ENCODE measurements around the gene COX4I1.
"Not testable (repeated sequence)": the region's sequence is repeated elsewhere in the genome, so short reads cannot be mapped to it uniquely, and the experiment has no call there.

COX4I1 gene

GRCh38 chr16:85837654-85838053 is 38.2 kb downstream of the COX4I1 start:
- not testable (repeated sequence) for H3K9ac ChIP-seq (ENCODE audit: low read depth, low read length); H3K4me2 ChIP-seq (ENCODE audit: low read length); H3K36me3 ChIP-seq (ENCODE audit: insufficient read depth, low read length); H3K4me1 ChIP-seq (ENCODE audit: control insufficient read depth, insufficient read depth, low read length); H3K9me3 ChIP-seq (replicated peaks; ENCODE audit: low read length); H3K4me3 ChIP-seq (ENCODE audit: low read length); H3K27me3 ChIP-seq (ENCODE audit: control insufficient read depth, insufficient read depth, low read length)

GRCh38 chr16:85838381-85838780 is 38.9 kb downstream of the COX4I1 start:
- Histone ChIP-seq H3K9ac (ENCODE audit: low read depth, low read length) (no peak overlapping the region), H3K9me3 (replicated peaks; ENCODE audit: low read length) (no peaks in the 10 kb centered on the region), H3K4me3 (ENCODE audit: low read length) (no peak overlapping the region), H3K27me3 (ENCODE audit: control insufficient read depth, insufficient read depth, low read length) (no peaks in the 10 kb centered on the region), H3K4me2 (ENCODE audit: low read length) (no peak overlapping the region), H3K36me3 (ENCODE audit: insufficient read depth, low read length) (no peaks in the 10 kb centered on the region), H3K4me1 (ENCODE audit: control insufficient read depth, insufficient read depth, low read length) (no peaks in the 10 kb centered on the region)

GRCh38 chr16:85838876-85839585 is 39.5 kb downstream of the COX4I1 start:
- H3K4me3 ChIP-seq (ENCODE audit: low read length), result no peak overlapping the region
- H3K27me3 ChIP-seq (ENCODE audit: control insufficient read depth, insufficient read depth, low read length), result no peaks in the 10 kb centered on the region
- H3K4me1 ChIP-seq (ENCODE audit: control insufficient read depth, insufficient read depth, low read length), result no peaks in the 10 kb centered on the region
- no peaks in the 10 kb centered on the region for H3K36me3 ChIP-seq (ENCODE audit: insufficient read depth, low read length)
- H3K4me2 ChIP-seq (ENCODE audit: low read length), result no peak overlapping the region
- no peak overlapping the region for H3K9ac ChIP-seq (ENCODE audit: low read depth, low read length)
- no peaks in the 10 kb centered on the region for H3K9me3 ChIP-seq (replicated peaks; ENCODE audit: low read length)

GRCh38 chr16:85839681-85840240 is 40.3 kb downstream of the COX4I1 start:
- no peaks in the 10 kb centered on the region for H3K9me3 ChIP-seq (replicated peaks; ENCODE audit: low read length)
- H3K4me2 ChIP-seq (ENCODE audit: low read length), result no peak overlapping the region
- H3K9ac ChIP-seq (ENCODE audit: low read depth, low read length), result no peak overlapping the region
- no peak overlapping the region for H3K4me3 ChIP-seq (ENCODE audit: low read length)
- H3K27me3 ChIP-seq (ENCODE audit: control insufficient read depth, insufficient read depth, low read length), result no peaks in the 10 kb centered on the region
- no peaks in the 10 kb centered on the region for H3K4me1 ChIP-seq (ENCODE audit: control insufficient read depth, insufficient read depth, low read length)
- H3K36me3 ChIP-seq (ENCODE audit: insufficient read depth, low read length), result no peaks in the 10 kb centered on the region

GRCh38 chr16:85840395-85840794 is 40.9 kb downstream of the COX4I1 start:
- Histone ChIP-seq H3K4me1 (ENCODE audit: control insufficient read depth, insufficient read depth, low read length) (no peaks in the 10 kb centered on the region), H3K4me3 (ENCODE audit: low read length) (no peak overlapping the region), H3K9me3 (replicated peaks; ENCODE audit: low read length) (no peaks in the 10 kb centered on the region), H3K36me3 (ENCODE audit: insufficient read depth, low read length) (no peaks in the 10 kb centered on the region), H3K4me2 (ENCODE audit: low read length) (no peak overlapping the region), H3K9ac (ENCODE audit: low read depth, low read length) (no peak overlapping the region), H3K27me3 (ENCODE audit: control insufficient read depth, insufficient read depth, low read length) (no peaks in the 10 kb centered on the region)

- no peak overlapping the region for H3K9ac ChIP-seq (ENCODE audit: low read depth, low read length)
- no peak overlapping the region for H3K4me2 ChIP-seq (ENCODE audit: low read length)
- H3K27me3 ChIP-seq (ENCODE audit: control insufficient read depth, insufficient read depth, low read length), result no peaks in the 10 kb centered on the region
- H3K36me3 ChIP-seq (ENCODE audit: insufficient read depth, low read length), result no peaks in the 10 kb centered on the region
- H3K9me3 ChIP-seq (replicated peaks; ENCODE audit: low read length), result no peaks in the 10 kb centered on the region
- H3K4me1 ChIP-seq (ENCODE audit: control insufficient read depth, insufficient read depth, low read length), result no peaks in the 10 kb centered on the region
- no peak overlapping the region for H3K4me3 ChIP-seq (ENCODE audit: low read length)
Measured at GRCh38 chr16:85840801-85841200, 41.3 kb downstream of the COX4I1 start.

- Histone ChIP-seq H3K4me3 (ENCODE audit: low read length) (no peak overlapping the region), H3K4me1 (ENCODE audit: control insufficient read depth, insufficient read depth, low read length) (no peaks in the 10 kb centered on the region), H3K9me3 (replicated peaks; ENCODE audit: low read length) (no peaks in the 10 kb centered on the region), H3K36me3 (ENCODE audit: insufficient read depth, low read length) (no peaks in the 10 kb centered on the region), H3K27me3 (ENCODE audit: control insufficient read depth, insufficient read depth, low read length) (no peaks in the 10 kb centered on the region), H3K9ac (ENCODE audit: low read depth, low read length) (no peak overlapping the region), H3K4me2 (ENCODE audit: low read length) (no peak overlapping the region)
Measured at GRCh38 chr16:85842435-85842834, 42.9 kb downstream of the COX4I1 start.

GRCh38 chr16:85842848-85843247 is 43.4 kb downstream of the COX4I1 start:
- Histone ChIP-seq H3K27me3 (ENCODE audit: control insufficient read depth, insufficient read depth, low read length) (no peaks in the 10 kb centered on the region), H3K9me3 (replicated peaks; ENCODE audit: low read length) (no peaks in the 10 kb centered on the region), H3K36me3 (ENCODE audit: insufficient read depth, low read length) (no peaks in the 10 kb centered on the region), H3K4me2 (ENCODE audit: low read length) (no peak overlapping the region), H3K9ac (ENCODE audit: low read depth, low read length) (no peak overlapping the region), H3K4me1 (ENCODE audit: control insufficient read depth, insufficient read depth, low read length) (no peaks in the 10 kb centered on the region), H3K4me3 (ENCODE audit: low read length) (no peak overlapping the region)

GRCh38 chr16:85843471-85844168 is 44.1 kb downstream of the COX4I1 start:
- H3K9me3 ChIP-seq (replicated peaks; ENCODE audit: low read length), result no peaks in the 10 kb centered on the region
- no peaks in the 10 kb centered on the region for H3K36me3 ChIP-seq (ENCODE audit: insufficient read depth, low read length)
- no peaks in the 10 kb centered on the region for H3K4me1 ChIP-seq (ENCODE audit: control insufficient read depth, insufficient read depth, low read length)
- H3K4me3 ChIP-seq (ENCODE audit: low read length), result no peak overlapping the region
- no peak overlapping the region for H3K9ac ChIP-seq (ENCODE audit: low read depth, low read length)
- H3K27me3 ChIP-seq (ENCODE audit: control insufficient read depth, insufficient read depth, low read length), result peaks cover 2% of the 10 kb centered on the region
- no peak overlapping the region for H3K4me2 ChIP-seq (ENCODE audit: low read length)

GRCh38 chr16:85844169-85844481 is 44.6 kb downstream of the COX4I1 start:
- Histone ChIP-seq H3K36me3 (ENCODE audit: insufficient read depth, low read length) (no peaks in the 10 kb centered on the region), H3K27me3 (ENCODE audit: control insufficient read depth, insufficient read depth, low read length) (peaks cover 2% of the 10 kb centered on the region), H3K4me1 (ENCODE audit: control insufficient read depth, insufficient read depth, low read length) (no peaks in the 10 kb centered on the region), H3K4me2 (ENCODE audit: low read length) (no peak overlapping the region), H3K4me3 (ENCODE audit: low read length) (no peak overlapping the region), H3K9ac (ENCODE audit: low read depth, low read length) (no peak overlapping the region), H3K9me3 (replicated peaks; ENCODE audit: low read length) (no peaks in the 10 kb centered on the region)

GRCh38 chr16:85844786-85845185 is 45.3 kb downstream of the COX4I1 start:
- Histone ChIP-seq H3K9ac (ENCODE audit: low read depth, low read length) (no peak overlapping the region), H3K4me1 (ENCODE audit: control insufficient read depth, insufficient read depth, low read length) (no peaks in the 10 kb centered on the region), H3K27me3 (ENCODE audit: control insufficient read depth, insufficient read depth, low read length) (peaks cover 2% of the 10 kb centered on the region), H3K36me3 (ENCODE audit: insufficient read depth, low read length) (no peaks in the 10 kb centered on the region), H3K9me3 (replicated peaks; ENCODE audit: low read length) (no peaks in the 10 kb centered on the region), H3K4me3 (ENCODE audit: low read length) (no peak overlapping the region), H3K4me2 (ENCODE audit: low read length) (no peak overlapping the region)

GRCh38 chr16:85845266-85845665 is 45.8 kb downstream of the COX4I1 start:
- no peaks in the 10 kb centered on the region for H3K36me3 ChIP-seq (ENCODE audit: insufficient read depth, low read length)
- no peak overlapping the region for H3K9ac ChIP-seq (ENCODE audit: low read depth, low read length)
- H3K27me3 ChIP-seq (ENCODE audit: control insufficient read depth, insufficient read depth, low read length), result peaks cover 2% of the 10 kb centered on the region
- no peak overlapping the region for H3K4me3 ChIP-seq (ENCODE audit: low read length)
- H3K4me1 ChIP-seq (ENCODE audit: control insufficient read depth, insufficient read depth, low read length), result no peaks in the 10 kb centered on the region
- H3K4me2 ChIP-seq (ENCODE audit: low read length), result no peak overlapping the region
- H3K9me3 ChIP-seq (replicated peaks; ENCODE audit: low read length), result no peaks in the 10 kb centered on the region
